Measurements from ENCODE around the gene SLC35G1. TPM values are rescaled to one million over a fixed set of nuclear protein-coding genes. Genes with fewer than 3 reads are reported as not detected.

Gene SLC35G1
- polyA plus RNA-seq, 3 donors, result 0.52 to 0.94 (median 0.67) TPM

- Mint-ChIP-seq H3K36me3 (peaks cover 8 to 20% of the 10 kb centered on the region in 2 donors), H3K27me3 (ENCODE audit: low read depth in 3 of 3) (peaks cover 0 to 2% (median 0%) of the 10 kb centered on the region in 3 donors), H3K27ac (no peak overlapping the region), H3K9me3 (peaks cover 0 to 9% (median 3%) of the 10 kb centered on the region in 7 donors), H3K4me3 (no peak overlapping the region), H3K4me1 (peaks cover 6% of the 10 kb centered on the region)
- H3K9ac ChIP-seq (ENCODE audit: insufficient read depth, low read length, poor library complexity, severe bottlenecking), result no peak overlapping the region
- no peak overlapping the region for H3K27ac ChIP-seq (ENCODE audit: low read depth in 1 of 2, low read length in 2 of 2)
- TF ChIP-seq CTCF (IDR thresholded peaks at IDR 0.05), result no peak
- no peaks in the 10 kb centered on the region for H3K79me2 ChIP-seq (ENCODE audit: insufficient read depth, low read length)
- no peak for DNase-seq
- H2AFZ ChIP-seq (ENCODE audit: insufficient read depth, low read depth, low read length, poor library complexity, severe bottlenecking), result no peak overlapping the region
- no peaks in the 10 kb centered on the region for H3K27me3 ChIP-seq (ENCODE audit: control insufficient read depth in 2 of 2, insufficient read depth in 2 of 2, low read length in 2 of 2)
- H3K9me3 ChIP-seq (replicated peaks in 1 of 2; ENCODE audit: control insufficient read depth in 1 of 2, insufficient read depth in 1 of 2, low read length in 2 of 2), result no peaks in the 10 kb centered on the region
- intact Hi-C loops (cut with micrococcal nuclease), result no loop called here
- H4K20me1 ChIP-seq (ENCODE audit: insufficient read depth, low read length), result no peaks in the 10 kb centered on the region
- peaks cover 0 to 8% of the 10 kb centered on the region in 2 donors for H3K36me3 ChIP-seq (replicated peaks in 1 of 2; ENCODE audit: control insufficient read depth in 1 of 2, insufficient read depth in 2 of 2, low read length in 2 of 2)
- no peaks in the 10 kb centered on the region for H3K4me1 ChIP-seq (ENCODE audit: control insufficient read depth in 1 of 2, insufficient read depth in 2 of 2, low read length in 2 of 2)
- H3K4me2 ChIP-seq (replicated peaks; ENCODE audit: extremely low read depth, low read length, poor library complexity, severe bottlenecking), result no peak overlapping the region
- 63% methylated on average over 5 of the region's 5 CpGs for WGBS (ENCODE audit: insufficient coverage)
- H3K4me3 ChIP-seq (replicated peaks in 1 of 3; ENCODE audit: low read depth in 2 of 3, low read length in 3 of 3), result no peak overlapping the region
Measured at GRCh38 chr10:93907059-93907458, 13.3 kb downstream of the SLC35G1 start.

DNA sequence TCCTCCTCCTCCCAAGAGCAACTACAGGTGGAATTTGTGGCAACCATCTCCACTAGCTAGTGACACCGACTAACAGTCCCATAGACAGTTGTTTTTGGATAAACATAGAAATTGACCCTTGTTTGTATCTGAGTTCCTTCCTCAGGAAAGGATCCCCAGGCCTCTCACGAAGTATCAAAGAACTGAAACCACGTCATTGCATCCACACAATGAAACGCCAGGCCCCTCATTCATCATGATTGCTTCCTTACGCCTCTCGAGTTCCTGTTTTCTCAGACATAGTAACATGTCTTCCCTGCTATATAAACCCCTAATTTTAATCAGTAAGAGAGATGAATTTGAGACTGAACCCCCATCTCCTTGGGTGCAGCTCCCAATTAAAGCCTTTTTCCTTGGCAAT lies 18.1 kb downstream of the SLC35G1 start:
- Histone ChIP-seq H3K9me3 (replicated peaks in 1 of 2; ENCODE audit: control insufficient read depth in 1 of 2, insufficient read depth in 1 of 2, low read length in 2 of 2) (no peaks in the 10 kb centered on the region), H3K36me3 (replicated peaks in 1 of 2; ENCODE audit: control insufficient read depth in 1 of 2, insufficient read depth in 2 of 2, low read length in 2 of 2) (peaks cover 0 to 14% of the 10 kb centered on the region in 2 donors), H2AFZ (ENCODE audit: insufficient read depth, low read depth, low read length, poor library complexity, severe bottlenecking) (no peak overlapping the region), H3K4me3 (replicated peaks in 1 of 3; ENCODE audit: low read depth in 2 of 3, low read length in 3 of 3) (no peak overlapping the region), H4K20me1 (ENCODE audit: insufficient read depth, low read length) (no peaks in the 10 kb centered on the region), H3K27me3 (ENCODE audit: control insufficient read depth in 2 of 2, insufficient read depth in 2 of 2, low read length in 2 of 2) (no peaks in the 10 kb centered on the region), H3K79me2 (ENCODE audit: insufficient read depth, low read length) (no peaks in the 10 kb centered on the region), H3K4me2 (replicated peaks; ENCODE audit: extremely low read depth, low read length, poor library complexity, severe bottlenecking) (no peak overlapping the region), H3K4me1 (ENCODE audit: control insufficient read depth in 1 of 2, insufficient read depth in 2 of 2, low read length in 2 of 2) (no peaks in the 10 kb centered on the region), H3K9ac (ENCODE audit: insufficient read depth, low read length, poor library complexity, severe bottlenecking) (no peak overlapping the region), H3K27ac (ENCODE audit: low read depth in 1 of 2, low read length in 2 of 2) (no peak overlapping the region)
- Mint-ChIP-seq H3K27ac (no peak overlapping the region), H3K4me3 (no peak overlapping the region), H3K9me3 (peaks cover 0 to 9% (median 3%) of the 10 kb centered on the region in 7 donors), H3K4me1 (peaks cover 6% of the 10 kb centered on the region), H3K27me3 (ENCODE audit: low read depth in 3 of 3) (peaks cover 0 to 2% (median 0%) of the 10 kb centered on the region in 3 donors), H3K36me3 (peaks cover 18 to 27% of the 10 kb centered on the region in 2 donors)
- 13% methylated on average over 5 of the region's 6 CpGs for WGBS (ENCODE audit: insufficient coverage)
- intact Hi-C loops (cut with micrococcal nuclease), result no loop called here
- TF ChIP-seq CTCF (IDR thresholded peaks at IDR 0.05), result no peak
- DNase-seq, result no peak

Data from CD14-positive monocyte (primary cell).